Upper lobe of right lung (tissue), 1 donor: Measurements from ENCODE around the gene RASSF5. TPM values are rescaled to one million over a fixed set of nuclear protein-coding genes. Genes with fewer than 3 reads are reported as not detected.

Experiments
- ATAC-seq: fragments of 200-7000 bp; cut with Tn5 transposase; one replicate; pipeline ENCODE4 v1.9.1; 2020; ENCODE audit warnings: mild to moderate bottlenecking, moderate library complexity
- DNase-seq: peaks from one replicate; pipeline ENCODE4 v3.0.0-alpha.2; 2020
- H3K27ac ChIP-seq: fragments of 200-600 bp; one replicate; pipeline ENCODE4 v1.8.0; 2022
- H3K27me3 ChIP-seq: fragments of 200-600 bp; one replicate; pipeline ENCODE4 v1.8.0; 2022; ENCODE audit warnings: mild to moderate bottlenecking
- H3K36me3 ChIP-seq: fragments of 200-600 bp; one replicate; pipeline ENCODE4 v1.8.0; 2022
- H3K4me1 ChIP-seq: fragments of 200-600 bp; one replicate; pipeline ENCODE4 v1.8.0; 2022
- H3K4me3 ChIP-seq: fragments of 200-600 bp; one replicate; pipeline ENCODE4 v1.8.0; 2022; ENCODE audit warnings: mild to moderate bottlenecking
- H3K9me3 ChIP-seq: fragments of 200-600 bp; one replicate; pipeline ENCODE4 v1.8.0; 2022
- CTCF ChIP-seq: fragments of 200-600 bp; IDR thresholded peaks from one replicate; pipeline ENCODE4 v1.8.0; 2022; ENCODE audit warnings: antibody characterized with exemption
- intact Hi-C: fragments of 100-400 bp; cut with DNase I; formaldehyde crosslinking; loops from one replicate; pipeline ENCODE4 v1.11.0; 2022
- total RNA-seq: library from RNA; stranded (reverse); fragmentation: NEBNext Ultra II Directional; extraction: Animal tissue kit (Norgen Biotek cat#: 25700); gene quantifications from one replicate; pipeline ENCODE4 v1.2.1, GENCODE V29; 2021
- donor health status: DM: no; HTN: yes; CAD: no; lungs with severe emphysema.

Gene RASSF5
- total RNA-seq, 1 donor from 2014 or later: 37.6 TPM

DNA sequence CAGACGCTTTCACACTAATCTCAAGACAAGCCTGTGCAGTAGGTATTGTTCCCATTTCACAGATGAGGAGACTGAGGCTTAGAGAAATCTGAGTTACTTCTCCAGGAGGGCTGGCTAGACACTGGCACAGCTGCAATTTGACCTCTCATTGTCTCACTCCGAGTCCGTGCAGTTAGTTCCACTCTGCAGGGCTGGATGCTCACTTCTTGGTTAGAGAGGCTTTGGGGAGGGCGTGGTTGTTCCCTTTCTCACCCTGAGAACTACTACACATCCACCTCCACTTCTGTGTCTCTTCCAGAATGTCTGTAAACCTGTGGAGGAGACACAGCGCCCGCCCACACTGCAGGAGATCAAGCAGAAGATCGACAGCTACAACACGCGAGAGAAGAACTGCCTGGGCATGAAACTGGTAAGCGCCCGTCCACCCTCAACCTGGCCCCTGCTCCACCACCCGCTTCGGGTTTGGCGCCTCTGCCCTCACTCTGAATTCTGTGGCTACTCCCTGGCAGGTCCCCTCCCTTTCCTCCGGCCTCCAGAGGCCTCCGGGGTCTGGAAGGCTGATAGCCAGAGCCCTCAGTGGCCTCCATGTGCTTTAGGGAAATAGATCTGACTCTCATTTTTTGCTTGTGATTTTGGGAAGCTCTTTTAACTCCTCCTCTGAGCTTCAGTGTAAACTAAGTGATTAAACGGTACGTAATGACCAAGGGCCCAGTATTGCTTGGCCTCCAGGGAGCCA lies 75.8 kb downstream of the RASSF5 start:
- H3K27ac ChIP-seq: no peak overlapping the region
- ATAC-seq: peak; percentile 1
- no peak overlapping the region for H3K4me3 ChIP-seq
- DNase-seq: no peak
- no peak for TF ChIP-seq CTCF
- no peaks in the 10 kb centered on the region for H3K9me3 ChIP-seq
- peaks cover 51% of the 10 kb centered on the region for H3K4me1 ChIP-seq
- H3K27me3 ChIP-seq: no peaks in the 10 kb centered on the region
- intact Hi-C loops: loop anchor here (5.0 to 10.0 kb wide), 2 partner anchors 36 to 88 kb away; no protein-coding TSS in a partner anchor
- peaks cover 48% of the 10 kb centered on the region for H3K36me3 ChIP-seq

DNA sequence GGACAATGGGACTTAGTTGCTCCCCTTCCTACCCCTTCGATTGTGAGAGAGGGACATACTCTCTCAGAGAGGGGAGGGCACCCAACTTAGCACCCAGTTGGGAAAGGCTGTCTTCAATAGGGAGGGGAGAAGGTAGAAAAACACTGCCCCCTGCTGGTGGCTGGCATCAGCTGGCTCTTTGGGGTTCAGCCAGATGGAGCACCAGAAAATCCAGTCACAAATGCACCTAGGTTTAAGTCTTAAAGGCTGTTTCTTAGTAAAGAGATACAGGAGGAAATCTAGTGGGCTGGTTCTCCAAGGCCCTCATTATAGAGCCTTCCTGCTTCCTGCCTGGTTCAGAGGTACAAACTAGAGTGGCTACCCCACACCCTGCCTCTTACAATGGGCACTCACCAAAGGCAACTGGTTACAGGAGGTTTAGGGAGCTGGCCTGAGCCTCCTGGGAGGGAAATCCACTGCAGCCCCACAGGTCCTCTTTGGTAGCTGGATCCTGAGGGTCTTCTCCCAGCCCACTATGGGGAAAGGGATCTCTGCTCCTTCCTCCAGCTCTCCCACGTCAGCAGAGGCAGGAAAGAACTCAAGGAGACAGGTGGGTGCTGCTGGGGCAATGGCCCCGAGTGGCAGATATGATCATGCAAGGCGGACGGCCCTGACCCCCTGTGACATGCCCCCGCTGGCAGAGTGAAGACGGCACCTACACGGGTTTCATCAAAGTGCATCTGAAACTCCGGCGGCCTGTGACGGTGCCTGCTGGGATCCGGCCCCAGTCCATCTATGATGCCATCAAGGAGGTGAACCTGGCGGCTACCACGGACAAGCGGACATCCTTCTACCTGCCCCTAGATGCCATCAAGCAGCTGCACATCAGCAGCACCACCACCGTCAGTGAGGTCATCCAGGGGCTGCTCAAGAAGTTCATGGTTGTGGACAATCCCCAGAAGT lies 76.6 kb downstream of the RASSF5 start:
- intact Hi-C loops: loop anchor here (5.0 to 10.0 kb wide), 2 partner anchors 37 to 89 kb away; no protein-coding TSS in a partner anchor
- no peaks in the 10 kb centered on the region for H3K27me3 ChIP-seq
- H3K36me3 ChIP-seq: peaks cover 57% of the 10 kb centered on the region
- DNase-seq (peak; percentile 82), ATAC-seq (peak; percentile 74)
- peak; percentile 88 for TF ChIP-seq CTCF
- peaks cover 51% of the 10 kb centered on the region for H3K4me1 ChIP-seq
- H3K9me3 ChIP-seq: no peaks in the 10 kb centered on the region
- no peak overlapping the region for H3K4me3 ChIP-seq
- no peak overlapping the region for H3K27ac ChIP-seq

- no peak for TF ChIP-seq CTCF
- ATAC-seq (no peak), DNase-seq (no peak)
- no peak overlapping the region for H3K27ac ChIP-seq
- H3K4me1 ChIP-seq: peaks cover 44% of the 10 kb centered on the region
- intact Hi-C loops: loop anchor here (5.0 to 10.0 kb wide), 2 partner anchors 37 to 90 kb away; no protein-coding TSS in a partner anchor
- no peaks in the 10 kb centered on the region for H3K27me3 ChIP-seq
- H3K36me3 ChIP-seq: peaks cover 63% of the 10 kb centered on the region
- no peaks in the 10 kb centered on the region for H3K9me3 ChIP-seq
- H3K4me3 ChIP-seq: no peak overlapping the region
Measured at GRCh38 chr1:206584683-206585082, 77.4 kb downstream of the RASSF5 start.

DNA sequence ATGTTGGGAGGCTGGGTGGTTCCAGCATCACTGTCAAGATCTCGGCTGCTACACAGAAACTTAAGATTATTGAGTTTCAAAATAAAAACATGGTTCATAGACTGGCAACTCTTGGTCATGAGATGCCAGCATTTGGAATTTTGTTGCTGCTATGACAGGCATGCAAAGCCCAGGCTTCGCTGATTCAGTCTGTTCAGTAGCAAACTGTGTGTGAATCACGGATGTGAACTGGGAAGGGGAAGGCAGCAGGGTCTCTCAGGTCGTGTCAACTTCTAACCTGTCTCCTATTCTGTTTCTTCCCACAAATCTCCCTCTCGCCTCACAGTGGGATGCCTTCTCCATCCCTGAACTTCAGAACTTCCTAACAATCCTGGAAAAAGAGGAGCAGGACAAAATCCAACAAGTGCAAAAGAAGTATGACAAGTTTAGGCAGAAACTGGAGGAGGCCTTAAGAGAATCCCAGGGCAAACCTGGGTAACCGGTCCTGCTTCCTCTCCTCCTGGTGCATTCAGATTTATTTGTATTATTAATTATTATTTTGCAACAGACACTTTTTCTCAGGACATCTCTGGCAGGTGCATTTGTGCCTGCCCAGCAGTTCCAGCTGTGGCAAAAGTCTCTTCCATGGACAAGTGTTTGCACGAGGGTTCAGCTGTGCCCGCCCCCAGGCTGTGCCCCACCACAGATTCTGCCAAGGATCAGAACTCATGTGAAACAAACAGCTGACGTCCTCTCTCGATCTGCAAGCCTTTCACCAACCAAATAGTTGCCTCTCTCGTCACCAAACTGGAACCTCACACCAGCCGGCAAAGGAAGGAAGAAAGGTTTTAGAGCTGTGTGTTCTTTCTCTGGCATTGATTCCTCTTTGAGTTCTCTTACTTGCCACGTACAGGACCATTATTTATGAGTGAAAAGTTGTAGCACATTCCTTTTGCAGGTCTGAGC lies 79.4 kb downstream of the RASSF5 start:
- Histone ChIP-seq H3K36me3 (peaks cover 80% of the 10 kb centered on the region), H3K27ac (no peak overlapping the region), H3K4me1 (peaks cover 36% of the 10 kb centered on the region), H3K4me3 (no peak overlapping the region), H3K9me3 (no peaks in the 10 kb centered on the region), H3K27me3 (no peaks in the 10 kb centered on the region)
- TF ChIP-seq CTCF: no peak
- intact Hi-C loops: loop anchor here (10.0 kb wide), 1 partner anchor 92 kb away; no protein-coding TSS in a partner anchor
- ATAC-seq: no peak
- no peak for DNase-seq

DNA sequence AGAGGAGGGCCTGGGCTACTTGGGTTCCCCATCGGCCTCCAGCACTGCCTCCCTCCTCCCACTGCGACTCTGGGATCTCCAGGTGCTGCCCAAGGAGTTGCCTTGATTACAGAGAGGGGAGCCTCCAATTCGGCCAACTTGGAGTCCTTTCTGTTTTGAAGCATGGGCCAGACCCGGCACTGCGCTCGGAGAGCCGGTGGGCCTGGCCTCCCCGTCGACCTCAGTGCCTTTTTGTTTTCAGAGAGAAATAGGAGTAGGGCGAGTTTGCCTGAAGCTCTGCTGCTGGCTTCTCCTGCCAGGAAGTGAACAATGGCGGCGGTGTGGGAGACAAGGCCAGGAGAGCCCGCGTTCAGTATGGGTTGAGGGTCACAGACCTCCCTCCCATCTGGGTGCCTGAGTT lies 80.6 kb downstream of the RASSF5 start:
- intact Hi-C loops: loop anchor here (10.0 kb wide), 1 partner anchor 93 kb away; no protein-coding TSS in a partner anchor
- no peak for TF ChIP-seq CTCF
- Histone ChIP-seq H3K27me3 (no peaks in the 10 kb centered on the region), H3K36me3 (peaks cover 92% of the 10 kb centered on the region), H3K9me3 (no peaks in the 10 kb centered on the region), H3K27ac (no peak overlapping the region), H3K4me1 (peaks cover 28% of the 10 kb centered on the region), H3K4me3 (no peak overlapping the region)
- ATAC-seq (no peak), DNase-seq (no peak)
